ENCODE results near the gene NFIB.

Gene NFIB

DNA sequence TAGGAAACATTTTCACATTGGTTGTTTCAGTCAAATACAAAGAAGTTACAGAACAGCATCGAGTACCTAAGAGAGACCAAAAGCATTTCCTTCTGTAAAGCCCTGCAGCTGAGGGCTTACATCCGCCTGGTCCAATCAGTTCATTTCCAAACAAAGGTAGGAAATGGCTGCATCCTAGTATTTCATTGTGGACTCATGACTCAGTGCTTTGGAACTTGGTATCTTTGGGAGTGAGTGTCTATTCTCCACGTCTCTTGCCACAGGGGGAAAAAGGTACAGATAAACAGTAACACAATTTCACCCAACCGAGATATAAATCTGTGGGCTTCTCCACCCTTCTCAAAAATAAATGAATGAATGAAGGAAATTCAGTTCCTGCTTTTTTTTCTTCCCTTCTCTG is 75.4 kb downstream of the NFIB start:
- peak; percentile 78 for DNase-seq

DNA sequence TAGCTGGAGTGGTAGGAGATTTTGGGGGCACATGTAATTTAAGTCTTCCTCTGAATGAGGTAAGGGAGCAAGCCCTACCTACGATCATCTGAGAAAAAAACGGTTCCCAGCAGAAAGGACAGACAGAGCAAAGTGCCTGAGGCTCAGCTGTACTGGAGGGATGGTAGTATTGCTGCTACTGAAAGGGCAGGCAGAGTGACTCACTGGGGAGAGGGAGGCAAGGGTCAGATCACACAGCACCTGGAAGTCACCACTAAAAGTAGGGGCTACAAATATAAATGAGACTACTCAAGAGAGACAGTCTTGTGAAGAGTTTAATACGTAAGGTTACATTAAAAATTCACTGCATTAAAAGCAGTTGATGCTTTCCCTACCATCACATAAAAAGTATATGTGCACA is 75.9 kb downstream of the NFIB start:
- peak; percentile 72 for DNase-seq

DNA sequence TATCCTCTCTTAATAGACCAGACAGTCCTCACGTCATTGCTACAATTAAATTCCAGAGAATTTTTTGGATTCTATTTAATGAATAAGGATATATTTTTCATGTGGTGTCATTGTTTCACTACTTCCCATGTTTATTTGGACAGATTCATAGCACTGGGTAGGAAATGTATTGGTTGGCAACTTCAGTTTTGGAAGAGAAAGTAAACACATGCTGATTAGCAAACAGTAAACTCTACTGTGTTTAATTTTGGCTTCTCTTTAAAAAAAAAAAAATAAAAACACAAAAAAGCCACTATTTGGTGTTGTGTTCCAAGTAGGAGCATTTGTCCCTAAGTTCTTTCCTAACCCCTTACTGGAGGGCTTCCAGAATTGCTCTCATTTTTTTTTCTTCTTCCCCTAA is 77.3 kb downstream of the NFIB start:
- no peak for DNase-seq

DNA sequence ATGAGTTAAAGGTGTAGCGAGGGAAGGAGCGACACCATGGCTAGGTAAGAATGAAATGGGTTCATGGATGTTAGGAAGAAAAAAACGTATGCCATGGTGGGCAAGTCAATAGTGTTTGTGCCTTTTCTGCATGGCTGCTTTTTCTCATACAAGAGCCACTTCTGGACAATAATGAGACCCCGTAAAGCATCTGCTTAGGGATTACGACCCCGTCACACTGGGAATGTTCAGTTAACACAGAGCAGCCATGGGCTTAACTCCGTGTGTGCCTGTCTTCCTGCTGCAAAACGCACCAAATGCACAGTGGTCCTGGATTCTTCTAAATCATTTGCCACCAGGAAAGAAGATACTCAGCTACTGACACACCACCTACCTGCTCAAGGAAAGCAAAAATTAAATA is 81.8 kb downstream of the NFIB start:
- DNase-seq: peak; percentile 38

DNA sequence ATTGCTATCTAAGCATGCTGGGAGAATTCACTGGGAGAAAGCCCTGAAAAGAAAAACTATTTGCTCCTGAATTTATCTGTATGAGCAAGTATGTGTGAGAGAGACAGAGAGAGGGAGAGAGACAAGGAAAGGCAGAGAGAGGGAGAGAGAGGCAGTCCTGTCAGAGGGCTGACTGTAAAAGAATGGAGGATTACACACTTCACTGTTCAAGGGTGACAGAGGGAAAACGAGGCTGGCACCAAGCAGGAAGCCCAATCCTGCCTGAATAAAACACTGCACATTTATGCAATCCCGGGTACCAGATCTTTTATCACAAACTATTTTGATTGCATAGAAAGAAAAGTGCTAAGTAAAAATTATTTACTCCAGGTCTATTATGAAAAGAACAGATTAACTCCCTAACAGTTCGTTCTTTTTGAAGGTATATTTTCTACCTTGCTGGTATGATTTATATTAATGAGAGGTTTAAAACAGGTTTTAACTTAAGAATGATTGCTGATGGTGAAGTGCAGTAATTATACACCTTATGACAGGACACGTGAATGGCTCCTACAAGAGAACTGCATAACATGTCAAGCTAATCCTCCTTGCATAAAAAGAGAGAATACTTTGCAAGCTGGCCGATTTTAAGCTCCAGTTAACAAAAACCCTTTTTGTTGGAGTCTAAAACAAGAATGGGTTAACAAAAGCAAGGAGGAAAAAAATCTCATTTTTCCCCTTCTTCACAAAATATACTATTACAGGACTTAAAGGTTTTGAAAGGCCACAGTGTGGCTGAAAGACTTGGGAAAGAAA is 82.5 kb downstream of the NFIB start:
- peak; percentile 15 for DNase-seq

DNA sequence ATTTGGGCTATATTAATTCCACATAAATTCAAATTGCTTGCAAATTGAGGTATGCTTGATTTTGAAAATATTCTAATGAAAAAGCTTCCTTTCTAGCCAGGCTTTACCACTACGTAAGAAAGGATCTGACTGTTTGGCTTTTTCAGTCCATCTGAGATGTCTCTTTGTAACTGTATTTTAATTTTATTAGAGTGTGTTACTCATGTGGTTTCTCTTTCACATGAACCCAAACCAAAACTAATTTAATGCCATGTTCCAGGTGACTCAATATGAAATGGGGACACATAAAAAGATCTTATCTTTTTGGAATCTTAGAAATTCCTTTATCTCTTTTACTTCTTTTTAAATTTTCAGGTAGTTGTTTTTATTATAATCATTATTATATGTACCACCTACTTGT is 85.3 kb downstream of the NFIB start:
- DNase-seq: no peak

DNA sequence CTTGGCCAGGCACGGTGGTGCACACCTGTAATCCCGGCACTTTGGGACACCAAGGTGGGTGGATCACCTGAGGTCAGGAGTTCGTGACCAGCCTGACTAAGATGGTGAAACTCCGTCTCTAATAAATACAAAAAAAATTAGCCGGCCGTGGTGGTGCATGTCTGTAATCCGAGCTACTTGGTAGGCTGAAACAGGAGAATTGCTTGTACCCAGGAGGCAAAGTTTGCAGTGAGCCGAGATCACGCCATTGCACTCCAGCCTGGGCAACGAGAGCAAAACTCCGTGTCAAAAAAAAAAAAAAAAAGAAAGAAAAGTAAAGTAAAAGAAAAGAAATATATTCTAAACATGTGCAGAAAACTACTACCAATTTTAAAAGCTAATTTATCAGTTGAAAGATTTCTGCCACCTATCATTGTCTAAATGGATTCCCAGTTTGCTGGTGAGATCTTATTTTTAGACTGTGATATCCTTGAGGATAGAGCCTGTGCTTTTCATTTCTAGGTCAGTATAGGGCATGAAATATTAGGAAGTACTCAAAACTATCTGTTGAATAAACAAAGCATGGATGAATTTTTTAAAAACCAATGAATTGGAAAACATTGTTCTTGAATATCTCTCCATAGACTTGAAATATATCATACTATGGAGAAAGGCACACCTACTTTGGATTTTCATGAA is 86.9 kb downstream of the NFIB start:
- no peak for DNase-seq

DNA sequence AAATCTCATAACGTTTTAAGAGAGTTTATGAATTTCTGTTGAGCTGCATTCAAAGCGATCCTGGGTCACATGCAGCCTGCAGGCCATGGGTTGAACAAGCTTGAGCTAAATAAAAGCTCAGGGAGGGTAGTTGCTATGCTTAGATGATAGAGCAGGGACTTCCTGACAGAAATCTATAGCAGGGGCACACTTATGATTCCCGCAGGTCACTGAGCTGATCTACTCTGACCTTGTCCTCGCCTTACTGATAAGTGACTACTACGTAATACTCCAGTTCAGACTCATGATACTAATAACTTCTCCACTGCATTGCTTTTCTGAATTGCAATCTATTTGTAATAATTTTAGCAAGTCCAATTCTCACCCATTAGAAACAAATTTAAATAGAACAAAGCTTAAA is 90.9 kb downstream of the NFIB start:
- DNase-seq: no peak

DNA sequence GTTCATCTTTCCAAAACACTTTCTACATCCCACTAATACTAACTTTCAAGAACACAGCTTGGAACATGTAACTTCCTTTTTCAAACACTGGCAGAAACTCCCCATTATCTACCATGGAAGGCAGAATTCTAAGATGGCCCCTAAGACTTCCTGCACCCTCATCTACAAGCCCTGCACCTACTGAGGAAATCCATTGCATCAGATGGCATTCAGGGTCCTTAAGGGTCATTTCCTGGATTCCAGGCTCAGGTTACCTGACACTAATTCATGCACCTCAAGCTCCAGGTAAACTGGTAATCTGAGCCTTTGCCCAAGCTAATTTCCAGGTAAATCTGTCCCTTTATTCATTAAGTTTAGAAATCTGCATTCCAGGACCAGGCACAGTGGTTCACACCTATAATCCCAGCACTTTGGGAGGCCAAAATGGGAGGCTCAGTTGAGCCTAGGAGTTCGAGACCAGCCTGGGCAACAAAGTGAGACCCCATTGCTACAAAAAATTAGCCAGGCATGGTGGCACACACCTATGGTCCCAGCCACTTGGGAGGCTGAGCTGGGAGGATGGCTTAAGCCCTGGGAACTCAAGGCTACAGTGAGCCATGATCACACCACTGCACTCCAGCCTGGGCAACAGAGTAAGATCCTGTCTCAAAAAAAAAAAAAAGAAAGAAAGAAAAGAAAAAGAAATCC is 91.6 kb downstream of the NFIB start:
- DNase-seq: peak; percentile 60

DNA sequence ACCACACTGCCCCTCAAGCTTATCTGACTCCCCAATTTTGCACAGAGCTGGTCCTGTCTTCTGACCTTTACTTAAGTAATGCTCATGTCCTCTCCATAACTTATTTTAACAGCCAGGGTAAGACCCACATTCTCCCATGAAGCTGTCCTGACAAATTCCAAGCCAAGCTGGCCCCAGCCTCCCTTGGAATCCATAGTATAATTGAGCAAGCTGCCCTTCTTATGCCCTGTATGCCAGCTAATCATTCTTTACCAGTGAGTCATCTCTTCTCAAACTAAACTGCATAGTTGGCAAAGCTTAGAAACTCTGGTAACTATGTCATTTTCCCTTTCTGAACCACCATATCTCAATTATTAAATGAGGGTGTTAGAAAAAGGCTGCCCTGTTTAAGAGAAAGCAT is 92.4 kb downstream of the NFIB start:
- DNase-seq: no peak

DNA sequence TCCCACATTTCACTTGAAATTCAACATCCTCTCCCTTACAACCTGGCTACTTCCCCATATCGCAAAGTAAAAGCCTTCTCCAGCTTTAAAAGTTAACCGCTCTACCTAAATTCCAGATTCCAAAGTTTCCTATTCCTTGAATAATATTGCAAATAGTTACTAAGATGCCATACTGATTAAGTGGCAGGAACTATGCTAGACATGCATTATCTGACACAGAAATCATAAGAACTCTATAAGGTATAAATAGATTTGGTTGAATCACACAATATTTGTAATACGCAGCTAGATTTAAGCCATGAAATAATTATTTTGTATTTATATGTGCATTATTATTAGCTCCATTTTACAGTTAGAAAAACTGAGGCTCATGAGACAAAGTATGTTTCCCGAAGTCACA is 92.8 kb downstream of the NFIB start:
- no peak for DNase-seq

DNA sequence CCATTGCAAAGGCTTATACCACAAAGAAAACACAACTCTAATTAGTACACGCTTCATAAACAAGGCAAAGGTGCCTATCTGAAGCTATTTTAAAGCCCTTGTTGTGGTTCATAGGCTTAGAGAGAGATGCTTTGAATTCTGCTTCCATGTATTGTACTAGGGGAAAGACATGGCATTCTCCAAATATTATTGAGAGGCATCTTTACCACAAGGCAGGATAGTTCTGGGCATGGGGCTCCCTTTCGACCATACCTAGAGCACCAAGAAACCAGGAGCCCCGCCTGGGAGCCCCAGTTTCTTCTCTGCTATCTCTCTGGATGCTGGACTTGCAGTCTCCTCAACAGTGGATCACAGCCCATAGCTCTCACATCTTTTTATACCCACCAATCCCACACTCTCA is 93.7 kb downstream of the NFIB start:
- no peak for DNase-seq

DNA sequence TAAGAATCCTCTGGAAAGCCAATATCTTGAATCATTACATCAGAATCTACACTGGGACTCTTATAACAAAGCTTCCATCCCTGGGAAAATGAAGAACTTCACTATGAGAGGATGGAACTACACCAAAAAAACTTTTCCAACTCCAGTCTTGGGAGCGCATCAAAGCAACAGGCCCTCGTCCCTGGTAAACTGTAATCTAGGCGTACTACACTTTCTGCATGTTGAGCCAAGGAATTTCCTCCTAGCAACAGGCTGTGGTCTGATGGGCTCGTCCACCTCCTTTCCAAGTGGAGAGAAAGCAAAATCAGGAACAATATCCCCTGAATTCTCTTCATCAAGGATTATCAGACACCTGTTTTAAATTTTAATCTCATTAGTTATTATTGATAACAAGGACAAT is 94.1 kb downstream of the NFIB start:
- no peak for DNase-seq

DNA sequence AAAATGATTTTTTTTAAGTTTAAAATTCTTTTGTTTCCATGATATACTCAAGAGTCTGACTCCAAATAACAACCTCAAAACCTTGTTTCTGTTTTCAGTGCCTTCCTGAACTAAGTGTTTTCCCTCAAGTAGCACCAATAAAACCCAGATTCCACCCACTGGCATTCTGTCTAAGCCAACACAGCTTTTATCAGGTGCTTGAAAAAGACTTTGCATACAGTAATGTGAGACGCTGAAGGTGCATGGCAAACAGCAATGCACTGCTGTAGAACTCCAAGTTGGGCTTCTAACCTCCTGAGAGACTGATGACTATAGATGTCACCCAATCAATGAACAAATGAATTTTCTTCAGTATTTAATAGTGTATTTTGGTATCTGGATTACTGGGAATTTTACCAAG is 95.7 kb downstream of the NFIB start:
- peak; percentile 45 for DNase-seq

DNA sequence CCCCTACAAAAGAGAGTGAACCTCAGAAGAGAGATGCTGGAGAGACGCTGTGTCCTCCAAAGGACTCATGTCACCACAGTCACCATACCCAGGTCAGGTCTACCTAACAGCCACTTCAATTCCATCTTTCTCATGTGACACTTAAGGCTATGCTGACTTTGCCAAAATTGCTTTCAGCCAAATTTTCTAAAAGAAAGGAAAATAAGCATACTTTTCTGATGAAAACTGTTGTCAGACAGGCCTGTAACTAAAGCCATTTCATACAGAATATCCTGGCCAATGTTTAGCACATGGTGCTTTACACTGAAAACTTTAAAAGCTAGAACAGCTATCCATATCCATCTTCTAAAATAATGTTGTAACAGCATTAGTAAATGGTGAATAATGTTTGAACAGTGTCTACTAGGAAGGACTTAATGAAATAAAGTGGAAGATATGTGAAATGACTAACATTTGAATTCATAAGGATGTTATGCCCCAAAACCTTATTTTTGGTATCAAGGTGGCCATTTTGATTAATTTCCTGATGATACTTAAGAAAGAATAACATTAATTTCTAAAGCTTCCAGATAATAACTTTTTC is 97.2 kb downstream of the NFIB start:
- peak; percentile 24 for DNase-seq

DNA sequence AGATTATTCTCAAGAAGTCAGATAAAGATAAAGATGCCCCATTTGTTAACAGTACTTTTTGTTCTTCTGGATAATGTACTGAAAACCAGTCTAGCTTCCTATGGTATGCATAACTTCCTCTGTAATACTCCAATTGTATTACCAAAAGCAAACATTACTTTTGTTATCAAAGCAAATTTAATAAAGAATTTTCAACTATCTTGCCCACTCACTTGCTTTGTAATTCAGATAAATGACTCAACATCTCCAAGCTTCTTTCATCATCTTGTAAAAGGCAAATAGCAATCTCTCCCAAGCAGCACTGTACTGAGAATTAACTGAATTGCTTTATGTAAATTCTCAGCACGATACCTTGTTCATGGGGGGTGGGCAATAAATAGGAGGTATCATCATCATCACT is 98.3 kb downstream of the NFIB start:
- DNase-seq: peak; percentile 57

DNA sequence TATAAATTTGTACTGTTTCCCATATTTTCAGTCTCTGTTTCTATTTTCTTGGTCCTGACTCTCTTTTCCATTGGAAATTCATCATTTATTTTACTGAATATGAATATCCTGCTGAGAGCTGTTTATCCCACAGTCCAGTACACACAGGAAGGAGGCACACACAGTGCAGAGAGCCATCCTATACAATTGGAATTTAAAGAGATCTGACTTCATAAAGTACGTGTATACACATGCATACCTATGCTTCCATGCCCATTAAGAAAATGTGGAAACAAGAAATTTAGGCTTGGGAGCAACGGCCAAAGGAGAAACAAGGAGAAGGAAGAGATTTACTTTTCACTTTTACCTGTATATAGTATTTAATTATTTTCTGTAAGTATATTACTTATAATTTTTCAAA is 99.2 kb downstream of the NFIB start:
- DNase-seq: no peak

DNA sequence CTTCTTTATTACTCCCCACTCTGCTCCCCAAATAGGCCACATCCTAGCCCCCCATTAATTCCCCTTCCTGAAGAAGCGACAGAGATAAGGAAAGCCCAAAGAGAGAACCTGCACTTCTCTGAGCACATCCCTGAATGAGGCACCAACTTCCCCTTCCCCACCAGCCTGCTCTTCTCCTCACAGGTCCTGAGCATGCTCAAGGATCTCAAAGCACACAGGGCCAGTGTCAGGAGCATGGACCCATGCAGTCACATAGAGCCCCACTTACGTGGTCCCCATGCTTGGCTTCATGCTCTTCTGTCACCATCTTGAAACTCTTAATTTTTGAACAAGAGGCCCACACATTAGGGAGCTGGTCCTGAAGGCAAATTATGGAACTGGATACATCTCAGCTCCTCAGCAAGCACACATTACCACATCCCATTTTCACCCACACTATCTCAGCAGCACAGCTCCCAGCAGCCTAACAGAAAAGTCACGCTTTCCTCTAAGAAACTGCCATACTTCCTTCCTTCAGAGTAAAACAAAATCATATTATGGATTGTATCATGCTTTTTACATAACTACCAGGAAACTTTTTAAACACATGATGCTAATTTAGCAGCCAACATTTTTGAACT is 99.8 kb downstream of the NFIB start:
- DNase-seq: peak; percentile 27

DNA sequence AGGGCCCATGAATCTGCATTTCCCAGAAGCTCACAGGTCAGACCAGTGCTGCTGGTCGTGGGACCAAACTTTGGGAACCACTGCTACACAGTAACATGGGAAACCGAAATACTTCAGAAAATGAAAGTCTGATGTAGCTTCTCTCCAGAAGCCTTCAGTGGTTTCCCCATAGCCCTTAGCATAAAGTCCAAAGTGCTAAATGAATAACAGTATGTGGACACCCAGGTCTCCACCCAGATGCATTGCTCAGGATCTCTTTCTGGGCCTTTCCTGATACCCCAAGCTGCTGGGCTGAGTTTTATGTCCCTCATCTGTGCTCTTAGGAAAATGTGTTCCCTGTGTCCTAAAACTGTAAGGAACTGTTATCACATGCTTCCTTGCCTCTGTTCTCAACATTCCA is 100.4 kb downstream of the NFIB start:
- DNase-seq: no peak

DNA sequence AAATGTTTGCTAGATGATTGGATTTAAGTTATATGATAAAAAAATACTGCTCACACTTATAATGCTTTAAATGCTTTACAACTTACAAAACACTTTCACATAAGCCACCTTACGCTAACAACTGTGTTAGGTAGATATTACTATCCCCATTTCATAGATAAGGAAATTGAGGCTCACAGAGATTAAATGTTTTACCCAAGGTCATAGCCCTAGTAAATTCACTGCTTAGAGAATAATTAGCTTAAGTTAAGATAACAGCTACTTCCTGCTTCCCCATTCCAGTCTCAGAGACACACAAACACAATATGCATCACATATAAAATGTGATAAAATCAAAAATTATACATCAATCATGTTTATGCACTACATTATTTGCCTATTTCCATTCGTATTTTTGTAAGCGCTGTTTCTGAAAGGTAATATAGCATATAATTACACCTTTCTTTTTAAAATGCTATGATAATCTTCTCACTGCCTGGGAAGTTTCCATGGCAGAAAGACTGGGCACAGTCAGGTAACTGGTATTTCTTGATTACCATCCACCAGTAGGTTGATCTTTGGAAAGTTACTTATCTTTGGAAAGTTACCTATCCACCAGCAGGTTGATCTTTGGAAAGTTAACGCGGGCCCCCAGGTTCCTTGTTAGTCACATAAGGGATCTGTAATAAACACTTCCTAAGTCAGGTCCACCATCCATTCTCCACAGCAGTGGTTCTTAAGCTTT is 101.1 kb downstream of the NFIB start:
- peak; percentile 48 for DNase-seq

DNA sequence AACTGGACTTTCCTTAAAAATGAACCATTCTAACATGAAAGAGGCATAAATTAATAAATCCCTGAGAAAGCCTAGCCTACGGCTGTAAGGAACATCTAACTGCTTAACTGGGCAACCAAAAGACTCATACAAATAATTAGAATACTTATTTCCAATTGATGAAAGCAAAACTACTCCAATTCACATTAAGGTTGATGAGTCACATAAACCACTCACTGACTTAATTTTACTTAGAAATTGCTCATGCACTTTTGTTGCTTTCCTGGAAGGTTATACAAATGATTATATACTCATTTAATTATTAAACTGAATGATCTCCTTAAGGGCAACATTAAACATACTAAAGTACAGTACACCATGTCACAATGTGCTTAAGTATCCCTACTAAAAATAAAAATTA is 101.9 kb downstream of the NFIB start:
- DNase-seq: peak; percentile 28

DNA sequence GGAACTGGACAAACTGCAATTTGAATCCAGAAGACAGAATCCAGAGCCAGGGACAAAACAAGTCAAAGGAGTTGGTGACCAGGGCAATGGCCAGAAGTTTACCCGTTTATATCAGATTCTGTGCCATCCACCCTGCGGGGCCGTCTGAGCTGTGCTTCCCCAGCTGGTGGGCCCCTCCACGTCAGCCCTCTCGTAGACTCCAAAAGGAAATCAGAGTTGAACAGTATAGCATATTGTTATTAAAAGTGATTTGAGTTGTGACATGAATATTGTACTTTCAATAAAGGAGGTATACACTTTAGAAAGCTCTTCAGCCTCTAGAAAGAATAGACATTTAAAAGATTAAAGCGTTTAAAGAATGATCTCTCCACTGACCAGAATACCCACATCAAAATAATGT is 102.4 kb downstream of the NFIB start:
- peak; percentile 40 for DNase-seq

DNA sequence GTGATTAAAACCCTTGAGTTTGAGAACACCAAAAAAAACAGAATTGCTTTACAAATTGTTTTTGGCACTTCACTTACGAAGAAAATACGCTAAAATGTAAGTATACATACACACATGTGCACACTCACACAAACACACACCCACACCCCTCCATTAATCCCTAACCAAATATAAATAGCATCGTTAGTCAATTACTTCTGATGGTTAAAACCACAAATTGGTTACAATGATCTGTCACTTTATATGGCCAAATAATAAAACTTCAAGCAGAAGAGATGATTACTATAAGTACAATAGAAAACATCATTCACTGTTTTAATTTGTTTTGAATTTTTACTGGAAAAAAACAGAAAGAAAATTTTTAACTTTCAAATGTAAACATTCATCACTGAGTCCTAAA is 103.5 kb downstream of the NFIB start:
- peak; percentile 56 for DNase-seq

Data from NCI-H69 (cell line).